C4-2B (cell line): ENCODE results near the gene TNFRSF1A.
A peak's percentile ranks its signal among the peaks of the same experiment; 100 is the strongest.

Experiments
- H3K27ac ChIP-seq: fragments of 450-650 bp; 2 replicates; pipeline ENCODE4 v1.5.1; 2017
- ZFX ChIP-seq: fragments of 450-650 bp; IDR thresholded peaks from 2 replicates; pipeline ENCODE4 v1.6.1; 2017
- TF ChIP-seq, protein P1 (sequence below): fragments of 450-650 bp; conservative IDR thresholded peaks from 2 replicates; pipeline ENCODE4 v1.5.1; 2017; ENCODE audit warnings: mild to moderate bottlenecking

TNFRSF1A gene

DNA sequence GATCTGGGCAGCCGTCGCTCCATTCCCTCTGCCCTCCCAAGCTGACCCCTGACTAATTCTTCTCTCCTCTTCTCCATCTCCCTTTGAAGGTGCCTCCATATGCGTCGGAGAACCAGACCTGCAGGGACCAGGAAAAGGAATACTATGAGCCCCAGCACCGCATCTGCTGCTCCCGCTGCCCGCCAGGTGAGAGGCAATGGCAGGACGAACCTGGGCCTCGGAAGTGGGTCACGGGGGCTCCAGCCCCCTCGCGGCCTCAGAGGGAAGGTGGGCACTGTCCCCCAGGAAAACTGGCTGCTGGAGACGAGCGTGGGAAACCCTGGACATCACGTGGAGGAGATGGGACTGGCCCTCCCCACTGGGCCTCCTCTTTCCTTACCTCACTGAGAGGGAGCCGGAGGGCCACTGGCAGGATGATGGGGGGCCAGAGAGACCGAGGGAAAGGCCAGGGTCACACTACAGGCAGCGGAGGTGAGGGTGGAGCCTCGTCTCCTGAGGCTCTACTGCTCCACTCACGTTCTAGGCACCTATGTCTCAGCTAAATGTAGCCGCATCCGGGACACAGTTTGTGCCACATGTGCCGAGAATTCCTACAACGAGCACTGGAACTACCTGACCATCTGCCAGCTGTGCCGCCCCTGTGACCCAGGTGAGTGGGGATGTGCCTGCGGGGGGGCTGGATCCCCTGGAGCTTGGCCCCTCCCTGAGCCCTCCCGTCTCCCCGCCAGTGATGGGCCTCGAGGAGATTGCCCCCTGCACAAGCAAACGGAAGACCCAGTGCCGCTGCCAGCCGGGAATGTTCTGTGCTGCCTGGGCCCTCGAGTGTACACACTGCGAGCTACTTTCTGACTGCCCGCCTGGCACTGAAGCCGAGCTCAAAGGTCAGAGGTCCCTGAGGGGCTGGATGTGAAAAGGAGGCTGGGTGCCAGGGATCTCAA lies 42.9 kb upstream of the TNFRSF1A start:
- no peak for TF ChIP-seq ZFX
- TF ChIP-seq, protein P1, sequence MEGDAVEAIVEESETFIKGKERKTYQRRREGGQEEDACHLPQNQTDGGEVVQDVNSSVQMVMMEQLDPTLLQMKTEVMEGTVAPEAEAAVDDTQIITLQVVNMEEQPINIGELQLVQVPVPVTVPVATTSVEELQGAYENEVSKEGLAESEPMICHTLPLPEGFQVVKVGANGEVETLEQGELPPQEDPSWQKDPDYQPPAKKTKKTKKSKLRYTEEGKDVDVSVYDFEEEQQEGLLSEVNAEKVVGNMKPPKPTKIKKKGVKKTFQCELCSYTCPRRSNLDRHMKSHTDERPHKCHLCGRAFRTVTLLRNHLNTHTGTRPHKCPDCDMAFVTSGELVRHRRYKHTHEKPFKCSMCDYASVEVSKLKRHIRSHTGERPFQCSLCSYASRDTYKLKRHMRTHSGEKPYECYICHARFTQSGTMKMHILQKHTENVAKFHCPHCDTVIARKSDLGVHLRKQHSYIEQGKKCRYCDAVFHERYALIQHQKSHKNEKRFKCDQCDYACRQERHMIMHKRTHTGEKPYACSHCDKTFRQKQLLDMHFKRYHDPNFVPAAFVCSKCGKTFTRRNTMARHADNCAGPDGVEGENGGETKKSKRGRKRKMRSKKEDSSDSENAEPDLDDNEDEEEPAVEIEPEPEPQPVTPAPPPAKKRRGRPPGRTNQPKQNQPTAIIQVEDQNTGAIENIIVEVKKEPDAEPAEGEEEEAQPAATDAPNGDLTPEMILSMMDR, result no peak
- H3K27ac ChIP-seq, result peak overlapping the region; percentile 99

DNA sequence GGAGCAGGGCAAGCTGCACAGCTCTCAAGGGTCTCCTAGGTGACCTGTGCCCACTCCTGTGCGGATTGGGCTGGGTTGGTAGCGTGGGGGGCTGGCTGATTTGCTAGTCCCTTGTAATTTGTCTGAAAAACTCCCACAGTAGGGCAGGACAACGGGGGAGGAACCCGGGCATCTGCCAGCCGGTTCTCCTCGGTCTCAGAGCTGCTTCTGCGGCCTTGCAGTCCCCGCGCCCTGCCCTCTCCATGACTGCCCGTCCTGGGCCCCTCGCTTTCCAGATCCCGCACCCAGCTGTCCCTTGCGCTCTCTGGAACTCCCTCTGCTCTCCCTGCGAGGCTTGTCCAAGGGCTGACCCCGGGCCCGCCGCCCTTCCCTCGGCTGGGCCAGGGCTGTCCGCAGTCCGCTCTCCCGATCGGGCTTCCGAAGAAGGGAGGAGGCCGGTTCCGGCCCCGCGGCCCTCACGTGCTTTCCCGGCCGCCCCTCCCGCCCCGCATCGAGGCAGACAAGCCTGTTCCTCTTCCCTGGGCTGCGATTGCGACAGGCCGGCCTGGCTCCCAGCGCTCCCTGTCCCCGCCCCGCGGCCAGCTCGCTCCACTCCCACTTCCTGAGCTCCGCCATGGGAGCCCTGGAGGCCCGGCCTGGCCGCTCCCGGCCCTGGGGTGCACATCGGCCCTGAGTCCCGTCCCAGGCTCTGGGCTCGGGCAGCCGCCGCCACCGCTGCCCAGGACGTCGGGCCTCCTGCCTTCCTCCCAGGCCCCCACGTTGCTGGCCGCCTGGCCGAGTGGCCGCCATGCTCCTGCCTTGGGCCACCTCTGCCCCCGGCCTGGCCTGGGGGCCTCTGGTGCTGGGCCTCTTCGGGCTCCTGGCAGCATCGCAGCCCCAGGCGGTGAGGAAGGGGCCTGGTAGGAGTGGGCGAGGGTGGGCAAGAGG lies 42.0 kb upstream of the TNFRSF1A start, which contains the start of gene LTBR:
Gene LTBR (plus strand): TSS at position 591 of the 927 bp plus-strand sequence. CDS start 197 bp downstream, at position 788.
- TF ChIP-seq, protein P1, result no peak
- TF ChIP-seq ZFX, result peak; percentile 97

DNA sequence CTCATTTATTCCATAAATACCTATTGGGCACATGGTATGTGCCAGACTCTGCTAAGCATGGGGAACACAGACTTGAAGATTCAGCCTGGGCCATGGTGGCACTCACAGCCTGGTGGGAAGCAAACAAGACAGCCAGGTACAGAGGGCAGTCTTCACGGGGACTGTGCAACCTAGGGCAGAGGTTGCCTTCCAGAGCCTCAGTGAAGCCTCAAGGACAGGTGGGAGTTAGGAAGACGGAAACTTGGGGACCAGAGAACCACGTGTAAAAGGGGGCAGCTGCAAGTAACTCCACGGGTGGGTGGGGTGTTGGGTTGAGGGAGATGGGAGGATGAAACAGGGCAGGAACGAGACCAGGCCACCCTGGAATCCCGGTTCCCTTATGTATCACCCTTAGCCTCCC lies 41.1 kb upstream of the TNFRSF1A start:
- H3K27ac ChIP-seq, result peak overlapping the region; percentile 99
- TF ChIP-seq, protein P1, result no peak
- TF ChIP-seq ZFX, result no peak

More for the DNA sequence above, 42.0 kb upstream of the TNFRSF1A start, which contains the start of gene LTBR:
- peak within 1 kb of the TSS; percentile 99 for H3K27ac ChIP-seq

DNA sequence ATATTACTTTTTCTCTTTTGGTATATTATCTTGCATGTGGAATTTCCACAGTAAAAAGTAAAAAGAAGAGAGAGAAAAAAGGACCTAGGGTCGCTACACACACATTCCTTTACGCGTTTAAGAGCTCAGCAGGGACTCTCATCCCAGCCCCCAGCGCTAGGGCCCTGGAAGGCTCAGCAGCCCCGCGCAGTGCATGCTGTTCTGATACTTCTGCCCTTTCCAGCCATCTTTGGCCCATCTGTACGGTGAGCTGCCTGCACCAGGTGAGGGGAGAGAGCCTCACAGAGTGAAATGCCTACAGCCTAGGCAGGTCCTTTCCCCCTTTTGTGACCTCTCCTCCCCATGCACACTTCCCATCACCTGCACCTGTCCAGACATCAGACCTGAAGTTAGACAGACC lies 40.5 kb upstream of the TNFRSF1A start:
- peak overlapping the region; percentile 99; the same call in 1 of the 2 replicates for H3K27ac ChIP-seq
- TF ChIP-seq, protein P1, result no peak
- TF ChIP-seq ZFX, result no peak

DNA sequence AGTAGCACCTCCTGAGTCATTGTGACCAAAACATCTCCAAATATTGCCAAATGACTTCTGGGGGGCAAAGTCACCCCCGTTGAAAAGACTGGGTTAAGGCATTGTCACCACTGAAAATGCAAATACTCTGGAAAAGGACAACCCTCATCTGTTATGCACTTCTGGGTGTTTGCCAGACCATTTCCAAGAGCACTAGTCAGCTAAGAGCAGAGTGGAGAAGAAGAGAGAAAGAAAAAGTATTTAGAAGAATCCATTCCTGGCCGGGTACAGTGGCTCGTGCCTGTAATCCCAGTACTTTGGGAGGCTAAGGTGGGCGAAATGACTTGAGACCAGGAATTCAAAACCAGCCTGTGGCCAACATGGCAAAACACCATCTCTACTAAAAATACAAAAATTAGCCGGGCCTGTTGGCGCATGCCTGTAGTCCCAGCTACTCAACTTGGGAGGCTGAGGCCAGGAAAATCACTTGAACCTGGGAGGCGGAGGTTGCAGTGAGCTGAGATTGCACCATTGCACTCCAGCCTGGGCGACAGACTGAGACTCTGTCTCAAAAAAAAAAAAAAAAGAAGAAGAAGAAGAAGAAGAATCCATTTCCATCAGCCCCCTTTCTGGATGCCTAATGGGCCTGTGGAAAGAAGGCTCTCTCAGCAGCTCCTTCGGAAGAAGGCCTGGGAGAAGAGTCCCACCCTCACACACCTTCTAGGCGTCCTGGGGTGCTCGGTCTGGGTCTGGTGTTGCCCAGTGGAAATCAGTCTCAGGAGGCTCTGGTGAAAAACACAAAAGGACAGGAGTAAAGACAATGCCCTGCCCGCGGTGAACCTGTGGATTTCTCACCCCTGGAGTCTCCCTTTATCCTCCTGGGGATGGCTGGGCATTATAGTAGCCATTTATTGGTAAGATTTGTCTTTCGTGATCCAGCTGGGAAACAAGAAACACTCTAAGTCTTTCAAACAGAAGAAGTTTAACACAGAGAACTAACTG lies 38.6 kb upstream of the TNFRSF1A start:
- no peak overlapping the region for H3K27ac ChIP-seq

More for the DNA sequence above, 38.6 kb upstream of the TNFRSF1A start:
- no peak for TF ChIP-seq ZFX
- TF ChIP-seq, protein P1, result no peak
